SK-N-SH treated with all-trans-retinoic acid at 6 μM for 48 hours (cell line): ENCODE results near the gene FARP1.

Source experiments
- ESRRG ChIP-seq: fragments of 250-450 bp; sonication (Bioruptor Pico); IDR thresholded peaks from 2 replicates; pipeline ENCODE4 v1.6.1; 2021; ENCODE audit warnings: mild to moderate bottlenecking
- OSR1 ChIP-seq: fragments of 250-450 bp; sonication (Bioruptor Pico); IDR thresholded peaks from 2 replicates; pipeline ENCODE4 v1.8.0; 2022; ENCODE audit warnings: moderate library complexity, mild to moderate bottlenecking, inconsistent platforms
- PATZ1 ChIP-seq: fragments of 250-450 bp; sonication (Bioruptor Pico); IDR thresholded peaks from 2 replicates; pipeline ENCODE4 v1.8.0; 2020; ENCODE audit warnings: mild to moderate bottlenecking, moderate library complexity, borderline replicate concordance
- ZFP3 ChIP-seq: fragments of 250-450 bp; sonication (Bioruptor Pico); IDR thresholded peaks from 2 replicates; pipeline ENCODE4 v1.5.0; 2020; ENCODE audit warnings: mild to moderate bottlenecking, moderate library complexity

DNA sequence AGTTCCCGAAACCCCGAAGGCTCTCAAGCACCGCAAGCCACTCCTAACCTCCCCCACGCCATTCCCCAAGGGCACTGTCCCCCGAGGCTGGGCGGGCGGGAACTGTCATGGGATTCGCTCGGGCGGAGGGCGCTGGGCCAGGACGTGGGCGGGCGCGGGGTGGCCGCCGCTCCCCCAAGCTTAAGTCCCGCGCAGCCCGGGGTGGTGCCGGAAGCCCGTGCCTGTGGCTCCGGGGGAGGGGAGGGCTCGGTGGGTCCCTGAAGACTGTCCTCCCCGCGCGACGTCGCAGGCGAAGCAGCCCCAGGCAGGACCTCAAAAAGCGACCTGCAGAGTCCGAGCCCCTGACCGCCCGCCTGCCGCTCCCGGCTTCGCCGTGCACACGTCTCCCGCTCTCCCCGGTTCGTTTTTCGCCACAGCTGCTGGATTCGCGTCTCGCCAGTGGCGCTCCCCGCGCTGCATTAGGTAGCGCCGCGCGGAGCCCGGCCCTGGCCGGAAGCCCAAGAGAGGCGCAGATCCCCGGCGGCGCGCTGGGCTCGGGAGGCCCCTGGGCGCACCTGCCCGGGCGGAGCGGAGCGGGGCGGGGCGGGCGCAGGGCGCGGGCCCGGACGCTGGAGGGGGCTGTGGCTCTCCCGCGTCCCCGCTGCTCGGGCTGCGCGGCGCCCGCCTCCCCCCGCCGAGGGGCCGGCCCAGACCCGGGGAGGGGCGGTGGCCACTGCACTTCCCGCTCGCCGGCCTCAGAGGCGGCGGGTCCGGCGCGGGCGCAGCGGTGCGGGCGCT lies at the start of gene FARP1:
- TF ChIP-seq ESRRG (CRISPR knock-in tag) (no peak), PATZ1 (CRISPR knock-in tag) (no peak), ZFP3 (CRISPR knock-in tag) (no peak), OSR1 (CRISPR knock-in tag) (no peak)
